ENCODE measurements around the gene SEPTIN5. TPM values are rescaled to one million over a fixed set of nuclear protein-coding genes. Genes with fewer than 3 reads are reported as not detected.
"Not testable (repeated sequence)": the region's sequence is repeated elsewhere in the genome, so short reads cannot be mapped to it uniquely, and the experiment has no call there.

SEPTIN5 gene
- total and polyA plus RNA-seq, 2 donors from 2014 or later: 10.4 to 13.0 TPM

DNA sequence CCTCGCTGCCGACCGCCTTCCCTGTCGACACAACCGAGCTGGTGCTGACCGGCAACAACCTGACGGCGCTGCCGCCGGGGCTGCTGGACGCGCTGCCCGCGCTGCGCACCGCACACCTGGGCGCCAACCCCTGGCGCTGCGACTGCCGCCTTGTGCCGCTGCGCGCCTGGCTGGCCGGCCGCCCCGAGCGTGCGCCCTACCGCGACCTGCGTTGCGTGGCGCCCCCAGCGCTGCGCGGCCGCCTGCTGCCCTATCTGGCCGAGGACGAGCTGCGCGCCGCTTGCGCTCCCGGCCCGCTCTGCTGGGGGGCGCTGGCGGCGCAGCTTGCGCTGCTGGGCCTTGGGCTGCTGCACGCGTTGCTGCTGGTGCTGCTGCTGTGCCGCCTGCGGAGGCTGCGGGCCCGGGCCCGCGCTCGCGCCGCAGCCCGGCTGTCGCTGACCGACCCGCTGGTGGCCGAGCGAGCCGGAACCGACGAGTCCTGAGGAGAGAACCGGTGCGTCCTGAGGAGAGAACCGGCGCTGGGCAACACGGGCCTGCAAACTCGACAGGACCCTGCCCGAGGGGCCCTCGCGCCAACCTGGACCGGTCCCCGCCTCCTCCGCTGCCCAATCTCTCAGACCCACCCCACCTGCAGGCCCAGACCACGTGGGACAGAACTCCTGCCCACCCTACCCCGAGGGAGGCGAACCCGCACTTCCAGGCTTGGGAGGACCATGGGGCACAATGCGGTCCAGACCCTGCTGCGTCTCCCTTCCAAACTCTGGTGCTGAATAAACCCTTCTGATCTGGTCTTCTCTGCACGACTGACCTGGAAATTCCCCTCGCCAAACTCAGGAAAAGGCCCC is 9.9 kb downstream of the SEPTIN5 start:
- DNase-seq: peak in 3 of 5 donors; percentile 57 to 74 (median 60)
- Histone ChIP-seq H3K9ac (ENCODE audit: low read length in 3 of 3) (no peak overlapping the region), H3K27me3 (ENCODE audit: control insufficient read depth, insufficient read depth, low read length) (peaks cover 12% of the 10 kb centered on the region), H3K36me3 (ENCODE audit: control insufficient read depth in 2 of 3, insufficient read depth in 3 of 3, low read length in 3 of 3) (no peaks in the 10 kb centered on the region), H3K4me1 (ENCODE audit: control insufficient read depth in 2 of 3, insufficient read depth in 2 of 3, low read depth in 1 of 3, low read length in 3 of 3) (peaks cover 0 to 6% (median 0%) of the 10 kb centered on the region in 3 donors), H3K27ac (ENCODE audit: low read depth in 2 of 2, low read length in 2 of 2) (no peak overlapping the region), H3K4me3 (ENCODE audit: low read length in 3 of 3) (no peak overlapping the region), H3K9me3 (ENCODE audit: control insufficient read depth in 2 of 3, insufficient read depth in 1 of 3, low read length in 3 of 3) (no peaks in the 10 kb centered on the region)
- FAIRE-seq: no peak
- no peak for TF ChIP-seq CTCF (IDR thresholded peaks at IDR 0.05; ENCODE audit: borderline replicate concordance, extremely low read depth, insufficient read depth)
- intact Hi-C loops (cut with DNase I): no loop called here

GRCh38 chr22:19724927-19725661 is 10.8 kb downstream of the SEPTIN5 start:
- H3K36me3 ChIP-seq (ENCODE audit: control insufficient read depth in 2 of 3, insufficient read depth in 3 of 3, low read length in 3 of 3): no peaks in the 10 kb centered on the region
- no peak for TF ChIP-seq CTCF (IDR thresholded peaks at IDR 0.05; ENCODE audit: borderline replicate concordance, extremely low read depth, insufficient read depth)
- no peak overlapping the region for H3K9ac ChIP-seq (ENCODE audit: low read length in 3 of 3)
- intact Hi-C loops (cut with DNase I): no loop called here
- no peak for DNase-seq
- H3K9me3 ChIP-seq (ENCODE audit: control insufficient read depth in 2 of 3, insufficient read depth in 1 of 3, low read length in 3 of 3): no peaks in the 10 kb centered on the region
- no peak overlapping the region for H3K27ac ChIP-seq (ENCODE audit: low read depth in 2 of 2, low read length in 2 of 2)
- peaks cover 10% of the 10 kb centered on the region for H3K27me3 ChIP-seq (ENCODE audit: control insufficient read depth, insufficient read depth, low read length)
- H3K4me3 ChIP-seq (ENCODE audit: low read length in 3 of 3): no peak overlapping the region
- FAIRE-seq: no peak
- peaks cover 0 to 6% (median 0%) of the 10 kb centered on the region in 3 donors for H3K4me1 ChIP-seq (ENCODE audit: control insufficient read depth in 2 of 3, insufficient read depth in 2 of 3, low read depth in 1 of 3, low read length in 3 of 3)

DNA sequence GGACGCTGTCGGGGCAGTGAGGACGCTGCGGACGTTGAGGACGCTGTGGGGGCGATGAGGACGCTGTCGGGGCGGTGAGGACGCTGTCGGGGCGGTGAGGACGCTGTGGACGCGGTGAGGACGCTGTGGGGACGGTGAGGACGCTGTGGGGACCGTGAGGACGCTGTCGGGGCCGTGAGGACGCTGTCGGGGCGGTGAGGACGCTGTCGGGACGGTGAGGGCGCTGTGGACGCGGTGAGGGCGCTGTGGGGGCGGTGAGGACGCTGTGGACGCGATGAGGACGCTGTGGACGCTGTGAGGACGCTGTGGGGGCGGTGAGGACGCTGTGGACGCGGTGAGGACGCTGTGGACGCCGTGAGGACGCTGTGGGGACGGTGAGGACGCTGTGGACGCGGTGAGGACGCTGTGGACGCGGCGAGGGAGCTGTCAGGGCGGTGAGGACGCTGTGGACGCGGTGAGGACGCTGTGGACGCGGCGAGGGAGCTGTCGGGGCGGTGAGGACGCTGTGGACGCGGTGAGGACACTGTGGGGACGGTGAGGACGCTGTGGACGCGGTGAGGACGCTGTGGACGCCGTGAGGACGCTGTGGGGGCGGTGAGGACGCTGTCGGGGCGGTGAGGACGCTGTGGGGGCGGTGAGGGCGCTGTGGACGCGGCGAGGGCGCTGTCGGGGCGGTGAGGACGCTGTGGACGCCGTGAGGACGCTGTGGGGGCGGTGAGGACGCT is 11.9 kb downstream of the SEPTIN5 start:
- H3K9me3 ChIP-seq (ENCODE audit: control insufficient read depth in 2 of 3, insufficient read depth in 1 of 3, low read length in 3 of 3); FAIRE-seq; intact Hi-C loops (cut with DNase I); DNase-seq; H3K4me3 ChIP-seq (ENCODE audit: low read length in 3 of 3); H3K9ac ChIP-seq (ENCODE audit: low read length in 3 of 3); H3K27ac ChIP-seq (ENCODE audit: low read depth in 2 of 2, low read length in 2 of 2); H3K36me3 ChIP-seq (ENCODE audit: control insufficient read depth in 2 of 3, insufficient read depth in 3 of 3, low read length in 3 of 3): not testable (repeated sequence)
- Histone ChIP-seq H3K4me1 (ENCODE audit: control insufficient read depth in 2 of 3, insufficient read depth in 2 of 3, low read depth in 1 of 3, low read length in 3 of 3) (peaks cover 0 to 11% (median 0%) of the 10 kb centered on the region in 3 donors), H3K27me3 (ENCODE audit: control insufficient read depth, insufficient read depth, low read length) (peaks cover 10% of the 10 kb centered on the region)
